ENCODE data around the gene FAM53B.

Gene FAM53B

GRCh38 chr10:124741922-124742412 lies 2.2 kb downstream of the FAM53B start:
- no peak for DNase-seq

GRCh38 chr10:124741281-124741921 lies 2.8 kb downstream of the FAM53B start:
- peak; percentile 4 for DNase-seq

GRCh38 chr10:124740369-124741280 lies 3.6 kb downstream of the FAM53B start:
- DNase-seq: no peak

- DNase-seq: no peak
Observed at GRCh38 chr10:124739986-124740368, 4.2 kb downstream of the FAM53B start.

GRCh38 chr10:124739119-124739921 lies 4.9 kb downstream of the FAM53B start:
- no peak for DNase-seq

- DNase-seq: no peak
Observed at GRCh38 chr10:124738441-124738840, 5.7 kb downstream of the FAM53B start.

GRCh38 chr10:124737708-124738107 lies 6.5 kb downstream of the FAM53B start:
- DNase-seq: no peak

GRCh38 chr10:124737221-124737620 lies 7.0 kb downstream of the FAM53B start:
- no peak for DNase-seq

- DNase-seq: no peak
Observed at GRCh38 chr10:124736491-124737136, 7.6 kb downstream of the FAM53B start.

GRCh38 chr10:124735491-124736286 lies 8.5 kb downstream of the FAM53B start:
- DNase-seq: no peak

- DNase-seq: no peak
Observed at GRCh38 chr10:124734311-124735166, 9.6 kb downstream of the FAM53B start.

- DNase-seq: no peak
Observed at GRCh38 chr10:124733571-124734245, 10.5 kb downstream of the FAM53B start.

GRCh38 chr10:124732931-124733570 lies 11.1 kb downstream of the FAM53B start:
- DNase-seq: no peak

GRCh38 chr10:124731551-124731950 lies 12.6 kb downstream of the FAM53B start:
- DNase-seq: no peak

GRCh38 chr10:124730790-124731189 lies 13.4 kb downstream of the FAM53B start:
- DNase-seq: no peak

- DNase-seq: no peak
Observed at GRCh38 chr10:124728830-124729661, 15.1 kb downstream of the FAM53B start.

- no peak for DNase-seq
Observed at GRCh38 chr10:124728071-124728829, 15.9 kb downstream of the FAM53B start.

- DNase-seq: no peak
Observed at GRCh38 chr10:124727361-124727960, 16.7 kb downstream of the FAM53B start.

Data from NCI-H1048 (cell line).